ENCODE results near the gene HEXD. TPM values are rescaled to one million over a fixed set of nuclear protein-coding genes. Genes with fewer than 3 reads are reported as not detected.

HEXD gene
- total and polyA plus RNA-seq, 11 donors: 9.9 to 24.1 (median 15.1) TPM

GRCh38 chr17:82388223-82388921 is 29.8 kb upstream of the HEXD start:
- TF ChIP-seq POLR2A (IDR thresholded peaks at IDR 0.05) (no peak), CTCF (IDR thresholded peaks at IDR 0.05) (no peak)
- Histone ChIP-seq H3K27me3 (peaks cover 0 to 22% (median 0%) of the 10 kb centered on the region in 9 donors), H3K4me3 (no peak overlapping the region), H3K9me3 (no peaks in the 10 kb centered on the region), H3K4me1 (peaks cover 3 to 31% (median 15%) of the 10 kb centered on the region in 12 donors), H3K36me3 (peaks cover 0 to 24% (median 5%) of the 10 kb centered on the region in 9 donors), H3K27ac (no peak overlapping the region)
- ATAC-seq (peak; percentile 12 to 49 (median 21)), DNase-seq (peak in 3 of 5 donors; percentile 32 to 71 (median 42))
- WGBS, 4 donors: 52 to 67% (median 59%) methylated on average over 26 to 34 of the region's 34 CpGs
- intact Hi-C loops (cut with DNase I): no loop called here

GRCh38 chr17:82388922-82389283 is 29.2 kb upstream of the HEXD start:
- Histone ChIP-seq H3K36me3 (peaks cover 0 to 25% (median 8%) of the 10 kb centered on the region in 9 donors), H3K9me3 (no peaks in the 10 kb centered on the region), H3K4me3 (no peak overlapping the region), H3K27me3 (peaks cover 0 to 21% (median 0%) of the 10 kb centered on the region in 9 donors), H3K4me1 (peaks cover 3 to 31% (median 15%) of the 10 kb centered on the region in 12 donors), H3K27ac (no peak overlapping the region)
- DNase-seq: peak in 1 of 5 donors; percentile 15
- intact Hi-C loops (cut with DNase I): no loop called here
- ATAC-seq: no peak
- 73 to 87% (median 79%) methylated on average over 21 of the region's 21 CpGs for WGBS, 4 donors
- TF ChIP-seq CTCF (IDR thresholded peaks at IDR 0.05) (no peak), POLR2A (IDR thresholded peaks at IDR 0.05) (no peak)

GRCh38 chr17:82389379-82389778 is 28.8 kb upstream of the HEXD start:
- WGBS, 4 donors: 83 to 85% (median 85%) methylated on average over 10 of the region's 10 CpGs
- no peak for ATAC-seq
- intact Hi-C loops (cut with DNase I): no loop called here
- H3K4me1 ChIP-seq: peaks cover 3 to 27% (median 15%) of the 10 kb centered on the region in 12 donors
- H3K4me3 ChIP-seq: no peak overlapping the region
- no peak for DNase-seq
- peaks cover 0 to 18% (median 0%) of the 10 kb centered on the region in 9 donors for H3K27me3 ChIP-seq
- H3K9me3 ChIP-seq: no peaks in the 10 kb centered on the region
- no peak overlapping the region for H3K27ac ChIP-seq
- TF ChIP-seq POLR2A (IDR thresholded peaks at IDR 0.05) (no peak), CTCF (IDR thresholded peaks at IDR 0.05) (no peak)
- peaks cover 0 to 25% (median 8%) of the 10 kb centered on the region in 9 donors for H3K36me3 ChIP-seq

GRCh38 chr17:82390015-82390859 is 27.9 kb upstream of the HEXD start:
- TF ChIP-seq CTCF (IDR thresholded peaks at IDR 0.05): no peak
- TF ChIP-seq POLR2A (IDR thresholded peaks at IDR 0.05): no peak
- Histone ChIP-seq H3K4me1 (peaks cover 0 to 18% (median 7%) of the 10 kb centered on the region in 12 donors), H3K27ac (no peak overlapping the region), H3K36me3 (peaks cover 0 to 25% (median 8%) of the 10 kb centered on the region in 9 donors), H3K9me3 (no peaks in the 10 kb centered on the region), H3K4me3 (no peak overlapping the region), H3K27me3 (peaks cover 0 to 11% (median 0%) of the 10 kb centered on the region in 9 donors)
- 95 to 96% (median 96%) methylated on average over 16 to 32 of the region's 34 CpGs for WGBS, 4 donors
- intact Hi-C loops (cut with DNase I): no loop called here
- ATAC-seq (no peak), DNase-seq (peak in 2 of 5 donors; percentile 26 to 53)
